Liver (tissue), 9 donors: ENCODE data around the gene ISCA1. TPM values are rescaled to one million over a fixed set of nuclear protein-coding genes. Genes with fewer than 3 reads are reported as not detected.

ENCODE experiments used
- DNase-seq: peaks from one replicate; pipeline ENCODE4 v3.0.0-alpha.2; 2017; ENCODE audit warnings: low spot score
- H3K27ac ChIP-seq, 2 donors: one replicate each; pipeline ENCODE4 v1.7.0; 2013; ENCODE audit warnings: inconsistent platforms in 2 of 2, low read length in 2 of 2, control low read depth in 1 of 2, low read depth in 1 of 2, mild to moderate bottlenecking in 1 of 2
- H3K27me3 ChIP-seq, 4 donors: one replicate each; pipeline versions ENCODE4 v1.6.1 to v1.7.0; 2013; ENCODE audit warnings: low read length in 3 of 4, inconsistent platforms in 1 of 4, mild to moderate bottlenecking in 1 of 4, moderate library complexity in 1 of 4; ENCODE audit not compliant: control insufficient read depth in 4 of 4, insufficient read depth in 4 of 4
- H3K36me3 ChIP-seq, 4 donors: one replicate each; pipeline versions ENCODE4 v1.6.1 to v1.7.0; 2013; ENCODE audit warnings: low read length in 3 of 4, mild to moderate bottlenecking in 3 of 4, low read depth in 1 of 4, moderate library complexity in 1 of 4; ENCODE audit not compliant: control insufficient read depth in 4 of 4, insufficient read depth in 3 of 4
- H3K4me1 ChIP-seq, 4 donors: one replicate each; pipeline versions ENCODE4 v1.6.1 to v1.7.0; 2013; ENCODE audit warnings: low read length in 3 of 4, mild to moderate bottlenecking in 3 of 4, moderate library complexity in 1 of 4; ENCODE audit not compliant: control insufficient read depth in 4 of 4, insufficient read depth in 4 of 4
- H3K4me3 ChIP-seq, 3 donors: one replicate each; pipeline versions ENCODE4 v1.6.1 to v1.7.0; 2013; ENCODE audit warnings: low read length in 3 of 3, control low read depth in 1 of 3, low read depth in 1 of 3, mild to moderate bottlenecking in 1 of 3
- H3K9ac ChIP-seq, 2 donors: one replicate each; pipeline ENCODE4 v1.7.0; 2013; ENCODE audit warnings: low read length in 2 of 2, mild to moderate bottlenecking in 2 of 2, moderate library complexity in 2 of 2, control low read depth in 1 of 2, low read depth in 1 of 2
- H3K9me3 ChIP-seq, 4 donors: one replicate each; pipeline versions ENCODE4 v1.6.1 to v1.7.0; 2013; ENCODE audit warnings: low read length in 3 of 4; ENCODE audit not compliant: control insufficient read depth in 4 of 4
- EGR1 ChIP-seq, 2 donors: IDR thresholded peaks; 2 replicates each; pipeline ENCODE4 v1.6.1; 2016 to 2018; ENCODE audit warnings: antibody characterized with exemption in 2 of 2, low read depth in 2 of 2
- FOXA1 ChIP-seq: IDR thresholded peaks from 2 replicates; pipeline ENCODE4 v1.6.1; 2016; ENCODE audit warnings: antibody characterized with exemption
- FOXA2 ChIP-seq: IDR thresholded peaks from 2 replicates; pipeline ENCODE4 v1.6.1; 2016; ENCODE audit warnings: antibody characterized with exemption
- GABPA ChIP-seq, 2 donors: IDR thresholded peaks in 1 of 2; conservative IDR thresholded peaks in 1 of 2; 2 replicates each; pipeline ENCODE4 v1.6.1; 2016; ENCODE audit warnings: antibody characterized with exemption in 2 of 2, mild to moderate bottlenecking in 1 of 2, moderate library complexity in 1 of 2
- HNF4A ChIP-seq, 2 donors: conservative IDR thresholded peaks; 2 replicates each; pipeline ENCODE4 v1.6.1; 2016; ENCODE audit warnings: antibody characterized with exemption in 2 of 2, mild to moderate bottlenecking in 2 of 2
- HNF4G ChIP-seq: IDR thresholded peaks from 2 replicates; pipeline ENCODE4 v1.6.1; 2016; ENCODE audit warnings: antibody characterized with exemption
- JUND ChIP-seq, 2 donors: IDR thresholded peaks; 2 replicates each; pipeline ENCODE4 v1.6.1; 2016; ENCODE audit warnings: antibody characterized with exemption in 2 of 2
- RAD21 ChIP-seq, 2 donors: IDR thresholded peaks; 2 replicates each; pipeline ENCODE4 v1.6.1; 2016; ENCODE audit warnings: antibody characterized with exemption in 2 of 2, mild to moderate bottlenecking in 2 of 2
- RXRA ChIP-seq, 2 donors: IDR thresholded peaks; 2 replicates each; pipeline ENCODE4 v1.6.1; 2017 to 2018; ENCODE audit warnings: antibody characterized with exemption in 2 of 2, mild to moderate bottlenecking in 1 of 2
- YY1 ChIP-seq: IDR thresholded peaks from 2 replicates; pipeline ENCODE4 v1.6.1; 2016; ENCODE audit warnings: antibody characterized with exemption, mild to moderate bottlenecking
- WGBS: extraction: QIAGEN DNeasy Blood & Tissue Kit; methylation state at CpG from one replicate; pipeline ENCODE4 v1.1.7; 2013; 5-methylcytosine and 5-hydroxymethylcytosine counted together
- polyA plus RNA-seq, 2 donors: library from polyadenylated mRNA; stranded (reverse) in 1 of 2; unstranded in 1 of 2; fragments of 200-250 nt in 1 of 2; fragments of >200 nt in 1 of 2; fragmentation: Nextera tagmentation in 1 of 2; extraction: Ambion mirVana in 1 of 2; gene quantifications; one replicate each; pipeline versions ENCODE4 v1.2.1 to v1.2.3, GENCODE V29; 2013 to 2015
- total RNA-seq, 2 donors: library from RNA; depleted of rRNA; stranded (reverse); fragments of >200 nt; gene quantifications; one replicate each; pipeline ENCODE4 v1.2.3, GENCODE V29; 2014
- TF ChIP-seq, protein P1 (sequence below): fragments of 150-350 bp; IDR thresholded peaks from 2 replicates; pipeline ENCODE4 v1.5.1; 2017; ENCODE audit warnings: improper control_type of control experiment, low read depth, low read length; ENCODE audit not compliant: missing input control
- TF ChIP-seq, protein P2 (sequence below): IDR thresholded peaks from 2 replicates; pipeline ENCODE4 v1.6.1; 2016; ENCODE audit warnings: antibody characterized with exemption
- TF ChIP-seq, protein P3 (sequence below): IDR thresholded peaks from 2 replicates; pipeline ENCODE4 v1.6.1; 2016; ENCODE audit warnings: antibody characterized with exemption
- TF ChIP-seq, protein P4 (sequence below): IDR thresholded peaks from 2 replicates; pipeline ENCODE4 v1.6.1; 2016; ENCODE audit warnings: antibody characterized with exemption, mild to moderate bottlenecking
- donor health status: healthy.
- donor health status: healthy.
- donor health status: healthy.
- donor health status: healthy.
- donor health status: healthy.

Gene ISCA1
- total and polyA plus RNA-seq, 4 donors = 26.6 to 43.2 (median 27.8) TPM

DNA sequence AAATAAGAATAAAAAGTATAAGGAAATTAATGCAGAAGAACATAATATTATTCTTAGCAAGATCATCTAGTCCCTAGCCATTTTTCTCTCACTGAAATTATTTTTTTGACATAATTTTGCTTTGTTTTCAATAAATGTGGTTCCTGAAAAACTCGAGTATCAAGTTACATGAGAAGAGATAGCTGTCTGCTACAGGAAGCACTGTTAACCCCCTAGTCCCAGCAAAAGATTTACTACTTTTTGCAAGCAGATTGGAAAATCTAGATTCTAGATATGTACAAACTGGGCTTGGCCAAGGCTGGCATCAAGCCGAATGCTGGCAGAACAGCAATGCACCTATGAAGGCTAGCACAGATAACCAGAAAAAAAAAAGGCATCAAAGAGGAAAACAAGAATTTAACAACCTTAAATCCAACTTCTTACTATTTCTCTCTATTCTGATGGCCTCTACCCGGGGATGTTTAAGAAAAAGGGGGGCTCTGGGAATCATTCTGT lies 21.9 kb upstream of the ISCA1 start (continued):
- TF ChIP-seq RXRA (IDR thresholded peaks at IDR 0.05) (no peak), YY1 (no peak)

DNA sequence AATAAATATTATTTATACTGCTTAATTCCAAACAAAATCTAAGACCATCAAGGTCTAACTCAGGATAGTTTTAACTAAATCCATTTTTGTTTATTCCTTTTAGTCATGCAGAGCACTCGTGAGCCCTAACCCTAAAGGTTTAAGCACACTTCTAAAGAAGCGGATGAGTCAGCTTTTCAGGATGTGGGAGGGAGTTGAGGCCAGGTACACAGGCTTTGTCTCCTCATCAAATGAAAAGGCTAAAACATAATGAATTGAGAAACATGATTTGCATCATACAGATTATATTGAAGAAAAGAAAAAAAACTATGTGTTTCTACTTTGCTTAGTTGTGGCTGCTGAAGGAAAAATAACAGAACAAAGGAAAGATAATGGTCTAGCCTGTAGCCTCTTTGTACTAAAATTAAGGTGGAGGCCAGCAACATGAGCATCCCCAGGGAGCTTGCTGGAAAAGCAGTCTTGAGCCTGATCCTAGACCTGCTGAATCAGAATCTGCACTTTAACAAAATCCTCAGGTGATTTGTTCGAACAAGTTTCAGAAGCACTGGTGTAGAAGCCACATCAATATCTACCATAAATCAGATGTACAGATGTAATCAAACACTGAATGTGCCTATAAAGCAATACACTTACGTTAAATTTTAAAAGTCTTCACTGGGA lies 21.1 kb upstream of the ISCA1 start:
- Histone ChIP-seq H3K36me3 (peaks cover 19 to 91% (median 88%) of the 10 kb centered on the region in 4 donors), H3K4me3 (no peak overlapping the region), H3K9me3 (no peaks in the 10 kb centered on the region), H3K9ac (no peak overlapping the region), H3K27me3 (no peaks in the 10 kb centered on the region), H3K27ac (no peak overlapping the region), H3K4me1 (no peaks in the 10 kb centered on the region)
- no peak for TF ChIP-seq EGR1 (IDR thresholded peaks at IDR 0.05; ENCODE audit: low read depth in 2 of 2)
- no peak for TF ChIP-seq FOXA2
- TF ChIP-seq FOXA1 = no peak
- WGBS = 87% methylated on average over 4 of the region's 4 CpGs
- DNase-seq = no peak

DNA sequence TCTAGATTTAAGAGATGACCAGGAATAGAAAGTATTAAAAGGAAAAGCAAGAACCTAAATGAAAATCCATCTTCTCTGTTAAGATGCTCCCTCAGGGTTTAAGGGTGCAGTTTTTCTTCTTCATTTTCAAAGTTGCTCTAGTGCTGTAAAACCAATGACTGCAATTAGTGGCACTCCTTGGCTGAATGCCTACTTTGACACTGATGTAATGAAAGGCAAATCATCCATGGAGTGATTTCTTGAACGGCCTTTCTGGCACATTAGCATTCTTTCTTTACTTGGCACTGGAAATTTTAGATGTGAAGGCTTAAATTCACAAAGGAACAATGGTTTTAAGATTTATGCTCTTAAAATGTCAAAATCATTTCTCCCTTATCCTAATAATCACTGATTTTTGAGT lies 19.3 kb upstream of the ISCA1 start:
- Histone ChIP-seq H3K4me3 (no peak overlapping the region), H3K9me3 (no peaks in the 10 kb centered on the region), H3K27ac (no peak overlapping the region), H3K4me1 (no peaks in the 10 kb centered on the region), H3K9ac (no peak overlapping the region), H3K36me3 (peaks cover 19 to 89% (median 89%) of the 10 kb centered on the region in 4 donors), H3K27me3 (no peaks in the 10 kb centered on the region)
- no peak for DNase-seq
- 72% methylated on average over 1 of the region's 1 CpG for WGBS
- TF ChIP-seq HNF4A (conservative IDR thresholded peaks at IDR 0.05) = no peak
- no peak for TF ChIP-seq HNF4G
- TF ChIP-seq JUND (IDR thresholded peaks at IDR 0.05) = no peak
- TF ChIP-seq, protein P1, sequence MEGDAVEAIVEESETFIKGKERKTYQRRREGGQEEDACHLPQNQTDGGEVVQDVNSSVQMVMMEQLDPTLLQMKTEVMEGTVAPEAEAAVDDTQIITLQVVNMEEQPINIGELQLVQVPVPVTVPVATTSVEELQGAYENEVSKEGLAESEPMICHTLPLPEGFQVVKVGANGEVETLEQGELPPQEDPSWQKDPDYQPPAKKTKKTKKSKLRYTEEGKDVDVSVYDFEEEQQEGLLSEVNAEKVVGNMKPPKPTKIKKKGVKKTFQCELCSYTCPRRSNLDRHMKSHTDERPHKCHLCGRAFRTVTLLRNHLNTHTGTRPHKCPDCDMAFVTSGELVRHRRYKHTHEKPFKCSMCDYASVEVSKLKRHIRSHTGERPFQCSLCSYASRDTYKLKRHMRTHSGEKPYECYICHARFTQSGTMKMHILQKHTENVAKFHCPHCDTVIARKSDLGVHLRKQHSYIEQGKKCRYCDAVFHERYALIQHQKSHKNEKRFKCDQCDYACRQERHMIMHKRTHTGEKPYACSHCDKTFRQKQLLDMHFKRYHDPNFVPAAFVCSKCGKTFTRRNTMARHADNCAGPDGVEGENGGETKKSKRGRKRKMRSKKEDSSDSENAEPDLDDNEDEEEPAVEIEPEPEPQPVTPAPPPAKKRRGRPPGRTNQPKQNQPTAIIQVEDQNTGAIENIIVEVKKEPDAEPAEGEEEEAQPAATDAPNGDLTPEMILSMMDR = no peak
- TF ChIP-seq GABPA (IDR thresholded peaks at IDR 0.05 in 1 of 2, conservative IDR thresholded peaks at IDR 0.05 in 1 of 2) = no peak
- no peak for TF ChIP-seq RAD21 (IDR thresholded peaks at IDR 0.05)
- no peak for TF ChIP-seq EGR1 (IDR thresholded peaks at IDR 0.05; ENCODE audit: low read depth in 2 of 2)
- TF ChIP-seq, protein P2, sequence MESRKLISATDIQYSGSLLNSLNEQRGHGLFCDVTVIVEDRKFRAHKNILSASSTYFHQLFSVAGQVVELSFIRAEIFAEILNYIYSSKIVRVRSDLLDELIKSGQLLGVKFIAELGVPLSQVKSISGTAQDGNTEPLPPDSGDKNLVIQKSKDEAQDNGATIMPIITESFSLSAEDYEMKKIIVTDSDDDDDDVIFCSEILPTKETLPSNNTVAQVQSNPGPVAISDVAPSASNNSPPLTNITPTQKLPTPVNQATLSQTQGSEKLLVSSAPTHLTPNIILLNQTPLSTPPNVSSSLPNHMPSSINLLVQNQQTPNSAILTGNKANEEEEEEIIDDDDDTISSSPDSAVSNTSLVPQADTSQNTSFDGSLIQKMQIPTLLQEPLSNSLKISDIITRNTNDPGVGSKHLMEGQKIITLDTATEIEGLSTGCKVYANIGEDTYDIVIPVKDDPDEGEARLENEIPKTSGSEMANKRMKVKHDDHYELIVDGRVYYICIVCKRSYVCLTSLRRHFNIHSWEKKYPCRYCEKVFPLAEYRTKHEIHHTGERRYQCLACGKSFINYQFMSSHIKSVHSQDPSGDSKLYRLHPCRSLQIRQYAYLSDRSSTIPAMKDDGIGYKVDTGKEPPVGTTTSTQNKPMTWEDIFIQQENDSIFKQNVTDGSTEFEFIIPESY = no peak
- TF ChIP-seq, protein P3, sequence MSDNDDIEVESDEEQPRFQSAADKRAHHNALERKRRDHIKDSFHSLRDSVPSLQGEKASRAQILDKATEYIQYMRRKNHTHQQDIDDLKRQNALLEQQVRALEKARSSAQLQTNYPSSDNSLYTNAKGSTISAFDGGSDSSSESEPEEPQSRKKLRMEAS = no peak
- TF ChIP-seq, protein P4, sequence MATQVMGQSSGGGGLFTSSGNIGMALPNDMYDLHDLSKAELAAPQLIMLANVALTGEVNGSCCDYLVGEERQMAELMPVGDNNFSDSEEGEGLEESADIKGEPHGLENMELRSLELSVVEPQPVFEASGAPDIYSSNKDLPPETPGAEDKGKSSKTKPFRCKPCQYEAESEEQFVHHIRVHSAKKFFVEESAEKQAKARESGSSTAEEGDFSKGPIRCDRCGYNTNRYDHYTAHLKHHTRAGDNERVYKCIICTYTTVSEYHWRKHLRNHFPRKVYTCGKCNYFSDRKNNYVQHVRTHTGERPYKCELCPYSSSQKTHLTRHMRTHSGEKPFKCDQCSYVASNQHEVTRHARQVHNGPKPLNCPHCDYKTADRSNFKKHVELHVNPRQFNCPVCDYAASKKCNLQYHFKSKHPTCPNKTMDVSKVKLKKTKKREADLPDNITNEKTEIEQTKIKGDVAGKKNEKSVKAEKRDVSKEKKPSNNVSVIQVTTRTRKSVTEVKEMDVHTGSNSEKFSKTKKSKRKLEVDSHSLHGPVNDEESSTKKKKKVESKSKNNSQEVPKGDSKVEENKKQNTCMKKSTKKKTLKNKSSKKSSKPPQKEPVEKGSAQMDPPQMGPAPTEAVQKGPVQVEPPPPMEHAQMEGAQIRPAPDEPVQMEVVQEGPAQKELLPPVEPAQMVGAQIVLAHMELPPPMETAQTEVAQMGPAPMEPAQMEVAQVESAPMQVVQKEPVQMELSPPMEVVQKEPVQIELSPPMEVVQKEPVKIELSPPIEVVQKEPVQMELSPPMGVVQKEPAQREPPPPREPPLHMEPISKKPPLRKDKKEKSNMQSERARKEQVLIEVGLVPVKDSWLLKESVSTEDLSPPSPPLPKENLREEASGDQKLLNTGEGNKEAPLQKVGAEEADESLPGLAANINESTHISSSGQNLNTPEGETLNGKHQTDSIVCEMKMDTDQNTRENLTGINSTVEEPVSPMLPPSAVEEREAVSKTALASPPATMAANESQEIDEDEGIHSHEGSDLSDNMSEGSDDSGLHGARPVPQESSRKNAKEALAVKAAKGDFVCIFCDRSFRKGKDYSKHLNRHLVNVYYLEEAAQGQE = no peak
- no peak for TF ChIP-seq YY1
